HG03159 (cell line): ENCODE data around the gene ANAPC1.
"Not testable (repeated sequence)": the region's sequence is repeated elsewhere in the genome, so short reads cannot be mapped to it uniquely, and the experiment has no call there.

Experiments used
- ATAC-seq: cut with Tn5 transposase; IDR thresholded peaks from one replicate; pipeline ENCODE4 v1.9.1; 2021; ENCODE audit warnings: mild to moderate bottlenecking, moderate library complexity; ENCODE audit not compliant: unreplicated experiment

ANAPC1 gene

GRCh38 chr2:111883661-111884591 is at the start of gene ANAPC1:
Gene ANAPC1 (minus strand): TSS chr2:111884193. CDS start chr2:111880825, 3,368 bp downstream.
- ATAC-seq = peak; percentile 83

GRCh38 chr2:111932841-111933291 is 48.9 kb upstream of the ANAPC1 start:
- ATAC-seq = no peak

- no peak for ATAC-seq
These were observed 46.9 kb upstream of the ANAPC1 start for GRCh38 chr2:111930875-111931274.

DNA sequence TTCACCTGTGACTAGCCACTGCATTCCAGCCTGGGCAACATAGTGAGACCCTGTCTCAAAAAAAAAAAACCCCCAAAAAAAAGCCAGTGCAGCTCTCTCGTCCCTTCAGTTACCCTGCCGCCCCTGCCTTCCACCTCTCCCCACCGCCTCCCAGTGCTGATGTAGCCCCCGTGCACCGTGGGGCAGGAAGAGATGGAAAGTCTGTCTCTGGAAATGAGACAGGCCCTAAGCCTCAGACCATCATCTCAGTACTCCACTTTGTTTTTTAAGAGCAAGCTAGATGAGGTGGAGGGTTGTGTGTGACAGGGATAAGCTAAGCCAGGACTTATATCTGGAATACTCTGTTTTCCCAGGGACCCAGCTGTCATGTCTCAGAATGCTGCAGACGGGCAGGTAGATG is 46.4 kb upstream of the ANAPC1 start:
- ATAC-seq = no peak

- no peak for ATAC-seq
These were observed 43.7 kb upstream of the ANAPC1 start for GRCh38 chr2:111927723-111928122.

GRCh38 chr2:111924617-111925107 is 40.7 kb upstream of the ANAPC1 start:
- ATAC-seq = no peak

DNA sequence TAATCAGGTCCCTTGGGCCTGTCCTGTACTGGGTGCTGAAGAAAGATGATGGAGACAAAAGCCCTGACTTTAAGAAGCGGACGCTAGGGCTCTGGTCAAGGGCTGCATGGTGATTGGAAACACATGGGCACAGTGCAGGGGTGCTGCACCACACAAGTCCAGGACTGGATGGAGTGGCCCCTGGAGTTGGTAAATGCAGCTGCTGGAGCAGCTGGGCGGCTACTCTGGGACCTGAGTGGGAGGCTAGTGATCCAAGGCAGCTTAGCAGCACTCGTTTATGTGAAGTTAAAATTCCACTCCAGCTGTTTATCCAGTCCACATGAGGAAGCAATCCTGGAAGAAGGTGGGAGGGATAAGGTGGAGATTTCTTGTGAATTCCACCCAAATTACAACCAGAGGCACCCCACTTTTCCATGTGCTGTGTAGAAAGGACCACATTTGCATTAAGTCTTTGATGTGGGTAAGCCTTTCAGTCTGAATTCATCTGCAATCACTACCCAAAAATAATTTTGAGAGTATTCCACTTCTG is 39.3 kb upstream of the ANAPC1 start:
- no peak for ATAC-seq

DNA sequence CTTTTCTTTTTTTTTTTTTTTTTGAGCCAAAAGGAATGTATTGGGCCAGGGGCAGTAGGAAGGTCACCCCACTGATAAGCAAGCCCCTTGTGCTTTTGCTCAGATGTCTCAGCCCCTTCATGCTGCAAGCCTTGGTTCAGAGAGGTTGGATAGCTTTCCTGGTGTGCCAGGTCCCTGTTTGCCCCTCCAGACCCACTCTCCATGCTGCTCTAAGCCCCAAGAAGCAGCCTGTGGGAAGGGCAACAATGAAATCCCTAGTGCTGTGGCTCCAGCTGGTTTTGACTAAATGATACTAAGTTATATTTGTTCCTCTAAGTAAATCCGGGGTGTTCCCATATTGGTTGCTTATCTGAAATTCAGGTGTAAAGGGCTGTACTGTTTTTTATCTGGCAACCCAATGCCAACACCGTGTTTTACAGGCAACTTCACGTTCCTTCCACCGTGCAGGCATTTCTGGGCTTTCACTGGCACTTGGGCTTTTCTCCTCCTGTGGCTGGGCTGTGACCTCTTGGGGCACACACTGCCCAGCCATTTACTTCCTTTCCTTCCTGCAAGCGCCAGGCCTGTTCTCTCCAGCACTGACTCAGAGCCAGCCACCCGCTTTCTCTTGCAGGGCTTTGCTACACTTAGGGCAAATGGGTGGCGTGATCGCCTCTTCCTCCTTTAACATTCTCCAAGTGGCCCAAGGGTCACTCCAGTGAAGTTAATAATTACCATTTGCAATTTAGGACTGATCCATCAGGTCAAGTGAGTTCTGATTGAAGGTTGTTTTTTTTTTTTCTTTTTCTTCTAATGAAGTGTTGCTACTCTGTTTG is 36.0 kb upstream of the ANAPC1 start:
- no peak for ATAC-seq

DNA sequence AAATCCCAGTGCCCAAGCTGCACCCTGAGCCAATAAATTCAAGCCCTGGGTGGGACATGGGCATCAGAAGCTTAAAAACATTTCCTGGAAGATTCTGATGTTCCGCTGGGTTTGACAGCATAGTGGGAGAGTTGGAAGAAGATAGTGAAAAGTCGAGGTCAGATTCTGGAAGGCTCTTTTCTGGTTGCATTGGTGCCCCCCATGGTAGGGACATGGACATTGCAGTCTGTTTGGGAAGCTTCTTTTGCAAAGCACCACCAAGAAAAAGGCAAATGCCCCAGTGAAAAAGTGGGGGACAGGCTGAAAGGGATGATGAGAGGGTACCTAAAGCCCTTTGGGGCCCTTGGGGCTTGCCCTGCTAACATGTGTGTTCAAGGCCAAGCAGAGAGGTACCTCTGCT is 35.4 kb upstream of the ANAPC1 start:
- ATAC-seq = no peak

GRCh38 chr2:111918383-111918806 is 34.4 kb upstream of the ANAPC1 start:
- no peak for ATAC-seq

- no peak for ATAC-seq
These were observed 33.1 kb upstream of the ANAPC1 start for GRCh38 chr2:111917106-111917505.

GRCh38 chr2:111912547-111912946 is 28.6 kb upstream of the ANAPC1 start:
- ATAC-seq = no peak

GRCh38 chr2:111911295-111911977 is 27.4 kb upstream of the ANAPC1 start:
- ATAC-seq = not testable (repeated sequence)

DNA sequence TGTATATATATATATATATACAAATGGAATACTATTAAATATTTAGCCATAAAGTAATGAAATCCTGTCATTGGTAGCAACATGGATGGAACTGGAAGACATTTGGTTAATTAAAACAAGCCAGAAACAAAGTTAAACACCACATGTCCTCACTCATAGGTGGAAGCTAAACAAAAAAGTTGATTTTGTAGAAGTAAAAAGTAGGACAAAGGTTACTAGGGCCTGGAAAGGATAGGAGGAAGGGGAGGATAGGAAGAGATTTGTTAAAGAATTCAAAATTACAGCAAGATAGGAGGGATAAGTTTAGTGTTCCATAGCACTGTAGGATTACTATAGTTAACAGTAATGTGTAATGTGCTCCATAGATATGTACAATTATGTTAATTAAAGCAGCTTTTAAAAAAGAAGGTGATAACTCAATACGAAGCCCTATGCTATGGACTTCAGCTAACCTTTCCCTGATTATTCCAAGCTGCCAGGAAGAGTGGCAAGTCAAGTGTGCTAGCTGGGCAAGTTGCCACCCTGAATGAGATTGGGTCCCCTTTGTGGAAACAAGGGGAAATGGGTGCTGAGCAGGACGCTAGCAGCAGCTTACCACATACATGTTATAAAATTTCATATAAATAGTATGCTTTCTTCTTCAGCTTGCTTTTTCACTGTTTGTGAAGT is 26.8 kb upstream of the ANAPC1 start:
- ATAC-seq = no peak

DNA sequence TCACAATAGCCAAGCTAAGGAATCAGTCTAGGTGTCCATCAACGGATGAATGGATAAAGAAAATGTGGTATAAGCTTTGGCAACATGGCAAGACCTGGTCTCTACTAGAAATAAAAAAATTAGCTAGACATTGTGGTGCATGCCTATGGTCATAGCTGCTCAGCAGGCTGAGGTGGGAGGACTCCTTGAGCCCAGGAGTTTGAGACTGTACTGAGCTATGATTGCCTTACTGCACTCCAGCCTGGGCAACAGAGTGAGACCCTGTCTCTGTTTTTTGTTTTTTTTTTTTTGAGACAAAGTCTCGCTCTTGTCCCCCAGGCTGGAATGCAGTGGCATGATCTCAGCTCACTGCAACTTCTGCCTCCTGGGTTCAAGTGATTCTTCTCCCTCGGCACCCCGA is 26.0 kb upstream of the ANAPC1 start:
- not testable (repeated sequence) for ATAC-seq

DNA sequence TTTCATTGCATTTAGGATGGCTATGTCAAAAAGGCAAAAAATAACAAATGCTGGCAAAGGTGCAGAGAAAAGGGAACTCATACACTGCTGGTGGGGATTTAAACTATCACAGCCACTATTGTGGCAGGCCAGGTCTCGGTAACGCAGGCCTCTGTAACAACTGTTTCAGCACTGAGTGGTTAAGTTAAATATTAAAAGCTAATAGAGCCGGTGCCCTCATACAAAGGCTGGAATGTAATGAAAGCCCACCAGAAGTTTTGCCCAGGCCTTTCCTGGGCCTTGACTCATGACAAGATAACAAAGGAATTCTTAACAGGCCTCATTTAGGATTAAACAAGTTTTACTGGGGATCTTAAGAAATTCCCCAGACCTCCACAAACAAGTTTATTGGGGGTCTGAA is 25.1 kb upstream of the ANAPC1 start:
- ATAC-seq = no peak

- ATAC-seq = no peak
These were observed 24.6 kb upstream of the ANAPC1 start for GRCh38 chr2:111908578-111908977.

DNA sequence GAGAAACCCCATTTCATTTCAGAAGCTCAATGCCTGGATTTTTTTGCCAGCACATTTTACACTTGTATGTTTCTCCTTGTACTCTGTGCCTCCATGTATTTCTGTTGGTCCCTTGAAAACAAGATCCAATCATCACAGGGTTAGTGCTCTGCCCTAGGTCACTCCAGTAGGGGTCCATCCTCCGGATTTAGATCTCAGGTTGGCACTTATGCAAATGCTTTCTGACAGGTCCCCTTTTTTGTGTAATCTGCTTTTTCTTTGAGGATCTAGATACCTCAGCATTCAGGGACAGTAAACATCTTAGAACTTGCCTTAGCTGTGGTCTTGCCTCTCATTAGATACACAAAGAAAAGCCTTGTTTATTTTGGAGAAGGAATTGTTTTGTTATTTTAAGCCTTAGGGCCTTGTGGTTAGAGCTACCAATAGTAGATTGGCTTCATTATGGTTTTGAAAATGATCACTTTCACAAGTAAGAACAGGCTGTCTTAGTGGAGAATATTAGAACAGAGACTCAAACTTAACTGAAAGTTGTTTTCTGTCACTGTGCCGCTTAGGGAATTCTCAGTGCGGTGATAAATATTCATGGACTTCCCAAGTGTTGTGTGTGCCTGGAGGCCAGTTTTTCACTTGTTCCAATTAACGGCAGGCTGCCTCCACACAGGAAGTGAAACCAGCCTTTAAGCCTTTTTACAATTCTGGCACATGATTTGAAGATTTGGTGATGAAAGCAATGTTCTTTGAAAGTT is 22.2 kb upstream of the ANAPC1 start:
- peak; percentile 60 for ATAC-seq

DNA sequence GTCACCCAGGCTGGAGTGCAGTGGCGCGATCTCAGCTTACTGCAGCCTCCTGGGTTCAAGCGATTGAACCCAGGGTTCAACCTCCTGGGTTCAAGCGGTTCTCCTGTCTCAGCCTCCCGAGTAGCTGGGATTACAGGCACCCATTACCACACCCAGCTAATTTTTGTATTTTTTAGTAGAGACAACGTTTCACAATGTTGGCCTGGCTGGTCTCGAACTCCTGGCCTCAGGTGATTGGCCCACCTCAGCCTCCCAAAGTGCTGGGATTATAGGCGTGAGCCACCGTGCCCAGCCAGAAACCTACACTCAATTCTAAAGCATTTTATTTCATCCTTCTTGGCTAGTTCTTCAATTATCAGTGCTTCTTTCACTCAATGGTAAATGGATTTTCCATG is 21.5 kb upstream of the ANAPC1 start:
- not testable (repeated sequence) for ATAC-seq
